GM18873 (cell line): ENCODE data around the gene SBSN.

Source experiments
- ATAC-seq: cut with Tn5 transposase; IDR thresholded peaks from one replicate; pipeline ENCODE4 v1.9.1; 2021; ENCODE audit warnings: mild to moderate bottlenecking, moderate library complexity, moderate number of reproducible peaks; ENCODE audit not compliant: unreplicated experiment, low FRiP score

The SBSN gene

GRCh38 chr19:35528218-35529038 lies at the start of gene SBSN:
SBSN (minus strand) TSS chr19:35528311; CDS start chr19:35528281, 30 bp downstream.
- no peak for ATAC-seq

- no peak for ATAC-seq
Measured at GRCh38 chr19:35571406-35571965, 43.4 kb upstream of the SBSN start.

GRCh38 chr19:35569281-35569781 lies 41.2 kb upstream of the SBSN start:
- ATAC-seq = no peak

GRCh38 chr19:35566738-35567137 lies 38.6 kb upstream of the SBSN start:
- no peak for ATAC-seq

- ATAC-seq = no peak
Measured at GRCh38 chr19:35565016-35565856, 37.1 kb upstream of the SBSN start.

GRCh38 chr19:35563207-35563829 lies 35.2 kb upstream of the SBSN start, which contains the start of gene ATP4A:
ATP4A (minus strand) TSS chr19:35563658; CDS start chr19:35563629, 29 bp downstream.
- ATAC-seq = no peak

- no peak for ATAC-seq
Measured at GRCh38 chr19:35562776-35563175, 34.7 kb upstream of the SBSN start.

- ATAC-seq = no peak
Measured at GRCh38 chr19:35562336-35562735, 34.2 kb upstream of the SBSN start.

GRCh38 chr19:35561436-35561835 lies 33.3 kb upstream of the SBSN start:
- no peak for ATAC-seq

- ATAC-seq = no peak
Measured at GRCh38 chr19:35560677-35561076, 32.6 kb upstream of the SBSN start.

GRCh38 chr19:35560271-35560670 lies 32.2 kb upstream of the SBSN start:
- no peak for ATAC-seq

- ATAC-seq = no peak
Measured at GRCh38 chr19:35559781-35560180, 31.7 kb upstream of the SBSN start.

GRCh38 chr19:35559281-35559659 lies 31.2 kb upstream of the SBSN start:
- no peak for ATAC-seq

GRCh38 chr19:35558400-35559280 lies 30.5 kb upstream of the SBSN start:
- no peak for ATAC-seq

- ATAC-seq = no peak
Measured at GRCh38 chr19:35557539-35558399, 29.7 kb upstream of the SBSN start.

- no peak for ATAC-seq
Measured at GRCh38 chr19:35556846-35557538, 28.9 kb upstream of the SBSN start.

GRCh38 chr19:35556025-35556590 lies 28.0 kb upstream of the SBSN start:
- no peak for ATAC-seq
